GM19351 (cell line): Measurements from ENCODE around the gene NAGS.
A peak's percentile ranks its signal among the peaks of the same experiment; 100 is the strongest.
"Not testable (repeated sequence)": the region's sequence is repeated elsewhere in the genome, so short reads cannot be mapped to it uniquely, and the experiment has no call there.

Experiments
- ATAC-seq: cut with Tn5 transposase; IDR thresholded peaks from one replicate; pipeline ENCODE4 v1.9.1; 2021; ENCODE audit warnings: mild to moderate bottlenecking, moderate library complexity; ENCODE audit not compliant: unreplicated experiment

Gene NAGS

GRCh38 chr17:44006272-44006597 lies 1.8 kb downstream of the NAGS start:
- ATAC-seq: no peak

GRCh38 chr17:44006598-44007345 lies 2.4 kb downstream of the NAGS start:
- ATAC-seq: peak; percentile 53

GRCh38 chr17:44007346-44008204 lies 3.2 kb downstream of the NAGS start:
- ATAC-seq: no peak

GRCh38 chr17:44008205-44008909 lies 3.9 kb downstream of the NAGS start:
- no peak for ATAC-seq

GRCh38 chr17:44010966-44011647 lies 6.7 kb downstream of the NAGS start:
- no peak for ATAC-seq

- ATAC-seq: no peak
Observed at GRCh38 chr17:44011876-44012275, 7.5 kb downstream of the NAGS start.

- no peak for ATAC-seq
Observed at GRCh38 chr17:44012391-44012790, 8.0 kb downstream of the NAGS start.

GRCh38 chr17:44012874-44013273 lies 8.5 kb downstream of the NAGS start:
- ATAC-seq: no peak

DNA sequence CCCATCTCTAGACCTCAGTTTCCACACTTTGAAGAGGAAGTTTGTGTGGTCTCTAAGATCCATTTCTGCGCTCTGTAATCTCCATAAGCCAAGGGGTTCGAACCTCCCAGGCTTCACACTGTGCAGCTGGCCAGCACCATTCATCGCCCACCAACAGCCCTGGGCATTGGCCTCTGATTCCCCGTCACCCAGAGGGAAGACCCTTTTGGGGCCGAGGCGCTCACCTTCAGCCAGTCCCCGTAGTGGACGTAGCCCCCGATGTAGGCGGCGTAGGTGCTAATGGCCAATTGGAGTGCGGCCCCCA lies 9.7 kb downstream of the NAGS start:
- no peak for ATAC-seq

DNA sequence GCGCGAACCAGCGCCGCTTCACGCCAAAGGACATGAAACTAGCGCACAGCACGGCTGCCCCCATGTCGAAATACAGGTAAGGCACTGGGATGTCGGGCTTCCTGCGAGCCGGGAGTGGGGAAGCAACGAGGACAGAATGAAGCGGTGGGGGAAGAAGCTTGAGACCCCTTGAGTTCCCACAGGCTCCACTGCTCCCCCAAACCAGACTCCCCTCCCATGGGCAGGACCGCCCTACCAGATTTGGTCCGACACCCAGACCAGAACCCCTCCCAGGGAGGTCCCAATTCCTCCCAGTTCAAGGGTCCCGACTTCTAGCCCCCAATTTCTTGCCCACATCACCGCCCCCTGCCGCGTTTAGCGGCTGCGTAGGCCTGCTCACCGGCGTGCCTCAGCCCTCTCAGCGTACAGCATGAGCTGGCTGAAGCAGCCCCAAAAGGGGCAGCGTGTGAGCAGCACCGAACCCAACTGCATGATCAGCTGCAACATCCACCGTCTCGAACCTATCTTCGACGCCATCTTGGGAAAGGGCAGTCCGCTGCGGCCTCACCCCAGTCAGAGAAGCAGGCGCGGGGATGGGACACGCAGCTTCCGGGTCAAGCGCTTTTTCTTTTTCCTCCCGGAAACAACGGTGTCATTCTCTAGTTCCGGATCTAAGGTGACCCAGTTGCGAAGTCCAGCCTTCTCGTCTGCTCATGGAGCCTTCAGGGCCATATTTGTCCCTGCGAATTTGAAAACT lies 10.2 kb downstream of the NAGS start, which contains the start of gene TMEM101:
TMEM101 (minus strand) TSS at position 527 of the 736 bp plus-strand sequence; CDS start at position 516, 11 bp downstream.
- peak; percentile 79 for ATAC-seq

GRCh38 chr17:44021227-44021626 lies 16.8 kb downstream of the NAGS start:
- ATAC-seq: not testable (repeated sequence)

DNA sequence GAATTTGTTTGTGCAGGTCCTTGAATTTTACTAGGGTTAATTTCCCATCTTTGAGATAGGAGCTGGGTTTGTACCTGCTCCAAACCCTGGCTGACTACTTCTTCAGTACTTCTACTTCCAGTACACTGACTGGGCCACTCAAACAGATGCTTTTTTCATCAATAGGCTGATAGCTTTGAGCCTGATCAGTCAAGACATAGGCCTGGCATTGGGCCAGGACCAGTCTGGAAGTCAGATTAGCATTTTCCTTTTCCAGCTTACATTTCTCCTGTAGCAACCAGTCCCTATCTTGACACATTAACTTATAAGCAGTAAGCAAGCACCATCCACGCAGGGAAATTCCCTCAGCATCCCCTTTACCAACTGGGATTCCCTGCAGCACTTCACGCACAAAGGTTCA lies 17.8 kb downstream of the NAGS start:
- no peak for ATAC-seq

- no peak for ATAC-seq
Observed at GRCh38 chr17:44023545-44024270, 19.3 kb downstream of the NAGS start.

- no peak for ATAC-seq
Observed at GRCh38 chr17:44024271-44024663, 19.8 kb downstream of the NAGS start.

- ATAC-seq: no peak
Observed at GRCh38 chr17:44024853-44025252, 20.4 kb downstream of the NAGS start.

GRCh38 chr17:44029736-44030135 lies 25.3 kb downstream of the NAGS start:
- no peak for ATAC-seq

DNA sequence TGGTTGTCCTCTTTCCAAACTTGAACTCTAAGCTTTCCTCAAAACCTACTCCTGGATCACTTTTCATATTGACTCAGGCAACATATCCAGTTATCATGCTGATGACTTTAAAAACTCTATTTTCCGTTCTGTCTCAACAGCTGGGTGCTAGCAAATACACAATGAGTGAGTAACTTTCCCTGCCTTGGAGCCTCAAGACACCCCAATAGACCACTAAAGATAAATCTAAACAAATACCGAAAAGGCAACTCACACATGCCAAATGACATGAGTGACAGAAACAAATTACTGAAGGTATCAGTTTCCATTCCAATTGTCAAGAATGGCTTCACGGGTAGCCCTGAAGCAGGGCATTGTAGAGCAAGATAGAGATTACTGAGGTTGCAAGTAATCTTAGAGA lies 26.1 kb downstream of the NAGS start:
- ATAC-seq: no peak

- ATAC-seq: no peak
Observed at GRCh38 chr17:44033861-44034408, 29.5 kb downstream of the NAGS start.

- not testable (repeated sequence) for ATAC-seq
Observed at GRCh38 chr17:44034688-44035087, 30.3 kb downstream of the NAGS start.
